ENCODE results near the gene PIM3.

The PIM3 gene

DNA sequence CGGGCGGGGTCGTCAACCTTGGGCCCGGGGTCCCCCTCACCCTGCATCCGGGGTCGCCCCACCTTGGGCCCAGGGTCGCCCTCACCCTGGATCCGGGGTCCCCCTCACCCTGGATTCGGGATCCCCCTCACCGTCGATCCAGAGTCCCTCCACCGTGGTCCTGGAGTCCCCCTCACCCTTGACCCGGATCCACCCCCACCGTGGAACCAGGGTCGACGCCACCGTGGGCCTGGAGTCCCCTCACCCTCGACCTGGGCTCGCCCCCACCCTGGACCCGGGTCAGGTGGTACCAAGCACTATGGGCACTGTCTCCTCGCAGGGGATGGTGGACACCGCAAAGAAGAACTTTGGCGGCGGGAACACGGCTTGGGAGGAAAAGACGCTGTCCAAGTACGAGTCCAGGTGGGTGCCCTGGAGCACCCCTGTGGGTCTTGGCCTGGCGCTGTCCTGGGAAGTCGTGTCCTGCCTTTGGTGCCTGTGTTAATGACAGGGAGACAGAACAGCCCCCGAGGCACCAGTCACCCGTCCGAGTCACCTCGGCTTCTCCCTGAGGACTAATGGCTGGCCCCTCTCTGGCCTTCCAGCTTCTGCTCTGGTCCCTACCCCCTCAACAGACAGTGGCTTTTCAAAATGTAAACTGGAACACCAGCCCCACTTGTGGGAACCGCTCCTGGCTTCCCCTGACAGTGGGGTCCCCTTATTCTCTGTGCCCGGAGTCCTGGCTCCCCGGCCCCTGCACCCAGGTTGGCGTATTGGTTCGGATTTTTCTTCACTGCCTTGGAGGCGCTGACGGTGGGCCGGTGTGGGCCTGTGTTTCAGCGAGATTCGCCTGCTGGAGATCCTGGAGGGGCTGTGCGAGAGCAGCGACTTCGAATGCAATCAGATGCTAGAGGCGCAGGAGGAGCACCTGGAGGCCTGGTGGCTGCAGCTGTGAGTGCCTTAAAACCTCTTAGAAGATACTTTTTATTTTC, 41.4 kb upstream of the PIM3 start:
- Histone ChIP-seq H3K9me3 (ENCODE audit: control insufficient read depth, low read length) (no peaks in the 10 kb centered on the region), H3K36me3 (ENCODE audit: control insufficient read depth, insufficient read depth, low read length) (no peaks in the 10 kb centered on the region), H3K27me3 (ENCODE audit: control insufficient read depth, insufficient read depth, low read length, poor library complexity, severe bottlenecking) (no peaks in the 10 kb centered on the region), H3K4me3 (ENCODE audit: insufficient read depth, low read depth, low read length) (peak overlapping the region; percentile 78), H3K4me1 (ENCODE audit: control insufficient read depth, insufficient read depth, low read length) (peaks cover 4% of the 10 kb centered on the region), H3K27ac (ENCODE audit: insufficient read depth, low read depth, low read length, poor library complexity, severe bottlenecking) (no peak overlapping the region)
- 43 to 44% methylated on average over 47 of the region's 47 CpGs for WGBS, 2 experiments

- Histone ChIP-seq H3K4me1 (ENCODE audit: control insufficient read depth, insufficient read depth, low read length) (peaks cover 4% of the 10 kb centered on the region), H3K36me3 (ENCODE audit: control insufficient read depth, insufficient read depth, low read length) (no peaks in the 10 kb centered on the region), H3K9me3 (ENCODE audit: control insufficient read depth, low read length) (no peaks in the 10 kb centered on the region), H3K27me3 (ENCODE audit: control insufficient read depth, insufficient read depth, low read length, poor library complexity, severe bottlenecking) (no peaks in the 10 kb centered on the region), H3K4me3 (ENCODE audit: insufficient read depth, low read depth, low read length) (no peak overlapping the region), H3K27ac (ENCODE audit: insufficient read depth, low read depth, low read length, poor library complexity, severe bottlenecking) (no peak overlapping the region)
- WGBS, 2 experiments: 90 to 91% methylated on average over 18 of the region's 18 CpGs
Observed at GRCh38 chr22:49920859-49921258, 39.7 kb upstream of the PIM3 start.

GRCh38 chr22:49921508-49922278, 38.9 kb upstream of the PIM3 start:
- H3K4me1 ChIP-seq (ENCODE audit: control insufficient read depth, insufficient read depth, low read length): peaks cover 4% of the 10 kb centered on the region
- H3K27ac ChIP-seq (ENCODE audit: insufficient read depth, low read depth, low read length, poor library complexity, severe bottlenecking): no peak overlapping the region
- H3K9me3 ChIP-seq (ENCODE audit: control insufficient read depth, low read length): no peaks in the 10 kb centered on the region
- no peaks in the 10 kb centered on the region for H3K27me3 ChIP-seq (ENCODE audit: control insufficient read depth, insufficient read depth, low read length, poor library complexity, severe bottlenecking)
- no peaks in the 10 kb centered on the region for H3K36me3 ChIP-seq (ENCODE audit: control insufficient read depth, insufficient read depth, low read length)
- WGBS, 2 experiments: 92% methylated on average over 35 of the region's 35 CpGs
- H3K4me3 ChIP-seq (ENCODE audit: insufficient read depth, low read depth, low read length): no peak overlapping the region

DNA sequence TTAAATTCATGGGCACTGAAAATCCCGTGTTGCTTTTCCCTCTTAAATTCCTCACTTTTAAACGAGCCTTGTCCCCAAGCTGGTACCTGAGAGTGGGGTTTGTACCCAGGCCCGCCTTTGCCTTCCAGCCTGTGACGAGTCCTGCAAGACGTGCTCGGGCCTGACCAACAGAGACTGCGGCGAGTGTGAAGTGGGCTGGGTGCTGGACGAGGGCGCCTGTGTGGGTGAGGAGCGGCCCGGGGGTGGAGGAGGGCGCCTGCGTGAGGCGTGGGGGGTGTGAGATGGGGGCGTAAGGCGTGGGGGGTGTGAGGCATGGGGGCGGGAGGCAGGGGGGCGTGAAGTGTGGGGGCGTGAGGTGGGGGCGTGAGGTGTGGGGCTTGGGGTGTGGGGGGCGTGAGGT, 38.1 kb upstream of the PIM3 start:
- H3K4me3 ChIP-seq (ENCODE audit: insufficient read depth, low read depth, low read length): no peak overlapping the region
- WGBS, 2 experiments: 94 to 97% methylated on average over 10 to 11 of the region's 22 CpGs
- H3K4me1 ChIP-seq (ENCODE audit: control insufficient read depth, insufficient read depth, low read length): peaks cover 4% of the 10 kb centered on the region
- H3K9me3 ChIP-seq (ENCODE audit: control insufficient read depth, low read length): no peaks in the 10 kb centered on the region
- no peaks in the 10 kb centered on the region for H3K36me3 ChIP-seq (ENCODE audit: control insufficient read depth, insufficient read depth, low read length)
- no peaks in the 10 kb centered on the region for H3K27me3 ChIP-seq (ENCODE audit: control insufficient read depth, insufficient read depth, low read length, poor library complexity, severe bottlenecking)
- H3K27ac ChIP-seq (ENCODE audit: insufficient read depth, low read depth, low read length, poor library complexity, severe bottlenecking): no peak overlapping the region

- H3K36me3 ChIP-seq (ENCODE audit: control insufficient read depth, insufficient read depth, low read length): no peaks in the 10 kb centered on the region
- no peak overlapping the region for H3K4me3 ChIP-seq (ENCODE audit: insufficient read depth, low read depth, low read length)
- H3K27ac ChIP-seq (ENCODE audit: insufficient read depth, low read depth, low read length, poor library complexity, severe bottlenecking): no peak overlapping the region
- H3K27me3 ChIP-seq (ENCODE audit: control insufficient read depth, insufficient read depth, low read length, poor library complexity, severe bottlenecking): no peaks in the 10 kb centered on the region
- H3K9me3 ChIP-seq (ENCODE audit: control insufficient read depth, low read length): no peaks in the 10 kb centered on the region
- H3K4me1 ChIP-seq (ENCODE audit: control insufficient read depth, insufficient read depth, low read length): peaks cover 4% of the 10 kb centered on the region
- WGBS, 2 experiments: 93 to 95% methylated on average over 25 of the region's 25 CpGs
Observed at GRCh38 chr22:49922926-49923325, 37.6 kb upstream of the PIM3 start.

GRCh38 chr22:49923445-49923844, 37.1 kb upstream of the PIM3 start:
- H3K27ac ChIP-seq (ENCODE audit: insufficient read depth, low read depth, low read length, poor library complexity, severe bottlenecking): no peak overlapping the region
- peaks cover 4% of the 10 kb centered on the region for H3K4me1 ChIP-seq (ENCODE audit: control insufficient read depth, insufficient read depth, low read length)
- no peaks in the 10 kb centered on the region for H3K27me3 ChIP-seq (ENCODE audit: control insufficient read depth, insufficient read depth, low read length, poor library complexity, severe bottlenecking)
- no peak overlapping the region for H3K4me3 ChIP-seq (ENCODE audit: insufficient read depth, low read depth, low read length)
- 80% methylated on average over 16 of the region's 16 CpGs for WGBS, 2 experiments
- H3K36me3 ChIP-seq (ENCODE audit: control insufficient read depth, insufficient read depth, low read length): no peaks in the 10 kb centered on the region
- H3K9me3 ChIP-seq (ENCODE audit: control insufficient read depth, low read length): no peaks in the 10 kb centered on the region

DNA sequence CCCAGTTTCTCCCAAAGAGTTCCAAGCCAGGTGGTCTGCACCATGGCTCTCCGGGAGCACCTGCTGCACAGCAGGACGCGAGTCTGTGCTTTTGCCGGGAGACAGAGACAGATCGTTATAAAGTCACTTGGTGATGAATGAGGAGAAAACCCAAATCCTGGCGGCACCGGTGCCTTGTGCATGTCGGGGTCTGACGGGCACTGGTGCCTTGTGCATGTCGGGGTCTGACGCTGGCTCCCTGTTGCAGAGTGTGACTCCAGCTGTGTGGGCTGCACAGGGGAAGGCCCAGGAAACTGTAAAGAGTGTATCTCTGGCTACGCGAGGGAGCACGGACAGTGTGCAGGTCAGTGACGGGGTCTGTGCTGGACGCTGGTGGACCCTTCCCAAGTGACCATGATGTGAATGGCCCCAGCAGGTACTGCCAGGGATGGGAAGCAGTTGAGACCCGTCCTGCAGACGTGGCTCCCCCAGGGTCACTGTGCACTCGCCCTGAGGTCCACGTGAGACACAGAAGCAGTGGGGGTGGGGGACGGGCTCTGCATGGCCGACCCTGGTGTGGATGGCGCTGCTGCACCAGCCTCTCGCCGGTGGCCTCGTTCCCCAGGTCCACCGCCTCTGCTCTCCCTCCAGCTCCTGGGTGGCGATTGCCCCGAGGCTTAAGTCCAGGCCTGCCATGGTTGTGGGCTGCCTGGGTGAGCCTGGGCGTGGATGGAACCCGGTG, 36.3 kb upstream of the PIM3 start:
- Histone ChIP-seq H3K4me1 (ENCODE audit: control insufficient read depth, insufficient read depth, low read length) (peaks cover 2% of the 10 kb centered on the region), H3K27me3 (ENCODE audit: control insufficient read depth, insufficient read depth, low read length, poor library complexity, severe bottlenecking) (peaks cover 6% of the 10 kb centered on the region), H3K27ac (ENCODE audit: insufficient read depth, low read depth, low read length, poor library complexity, severe bottlenecking) (no peak overlapping the region), H3K4me3 (ENCODE audit: insufficient read depth, low read depth, low read length) (no peak overlapping the region), H3K36me3 (ENCODE audit: control insufficient read depth, insufficient read depth, low read length) (no peaks in the 10 kb centered on the region), H3K9me3 (ENCODE audit: control insufficient read depth, low read length) (no peaks in the 10 kb centered on the region)
- 91 to 92% methylated on average over 31 of the region's 31 CpGs for WGBS, 2 experiments

GRCh38 chr22:49925525-49926128, 34.9 kb upstream of the PIM3 start:
- no peak overlapping the region for H3K27ac ChIP-seq (ENCODE audit: insufficient read depth, low read depth, low read length, poor library complexity, severe bottlenecking)
- H3K36me3 ChIP-seq (ENCODE audit: control insufficient read depth, insufficient read depth, low read length): no peaks in the 10 kb centered on the region
- peaks cover 18% of the 10 kb centered on the region for H3K27me3 ChIP-seq (ENCODE audit: control insufficient read depth, insufficient read depth, low read length, poor library complexity, severe bottlenecking)
- no peak overlapping the region for H3K4me3 ChIP-seq (ENCODE audit: insufficient read depth, low read depth, low read length)
- no peaks in the 10 kb centered on the region for H3K4me1 ChIP-seq (ENCODE audit: control insufficient read depth, insufficient read depth, low read length)
- WGBS, 2 experiments: 94 to 96% methylated on average over 24 of the region's 24 CpGs
- no peaks in the 10 kb centered on the region for H3K9me3 ChIP-seq (ENCODE audit: control insufficient read depth, low read length)

GRCh38 chr22:49926916-49927315, 33.7 kb upstream of the PIM3 start:
- H3K4me3 ChIP-seq (ENCODE audit: insufficient read depth, low read depth, low read length): no peak overlapping the region
- H3K27ac ChIP-seq (ENCODE audit: insufficient read depth, low read depth, low read length, poor library complexity, severe bottlenecking): peak overlapping the region; percentile 26
- H3K36me3 ChIP-seq (ENCODE audit: control insufficient read depth, insufficient read depth, low read length): no peaks in the 10 kb centered on the region
- H3K27me3 ChIP-seq (ENCODE audit: control insufficient read depth, insufficient read depth, low read length, poor library complexity, severe bottlenecking): peaks cover 22% of the 10 kb centered on the region
- H3K9me3 ChIP-seq (ENCODE audit: control insufficient read depth, low read length): no peaks in the 10 kb centered on the region
- 79 to 81% methylated on average over 18 of the region's 18 CpGs for WGBS, 2 experiments
- H3K4me1 ChIP-seq (ENCODE audit: control insufficient read depth, insufficient read depth, low read length): no peaks in the 10 kb centered on the region

Data from ectodermal cell (in vitro differentiated cells).